Adrenal gland (tissue), 5 donors: Measurements from ENCODE around the gene MFAP1.

Experiments
- CTCF ChIP-seq, 6 experiments: fragments of 450-650 bp in 4 of 6; fragments of 200-600 bp in 2 of 6; sonication (generic) in 1 of 6; IDR thresholded peaks; 1 replicate in 5 of 6; 2 replicates in 1 of 6; pipeline versions ENCODE4 v1.5.1 to v1.8.0; 2016 to 2021; ENCODE audit warnings: antibody characterized with exemption in 6 of 6, mild to moderate bottlenecking in 2 of 6, moderate library complexity in 1 of 6
- POLR2A ChIP-seq, 2 donors: fragments of 450-650 bp; IDR thresholded peaks; one replicate each; pipeline ENCODE4 v1.6.1; 2017; ENCODE audit warnings: antibody characterized with exemption in 2 of 2, mild to moderate bottlenecking in 2 of 2, moderate library complexity in 1 of 2
- donor health status: DM: no; HTN: no; CAD: no.

- no peak for TF ChIP-seq CTCF (IDR thresholded peaks at IDR 0.05)
- no peak for TF ChIP-seq POLR2A (IDR thresholded peaks at IDR 0.05)
These were observed 60.6 kb downstream of the MFAP1 start for GRCh38 chr15:43763819-43764446.
